Measurements from ENCODE around the gene HRC.

HRC gene

GRCh38 chr19:49160450-49161189 lies 5.4 kb upstream of the HRC start:
- DNase-seq, result no peak

- peak in 3 of 6 experiments; percentile 6 to 33 (median 12) for DNase-seq
Observed at GRCh38 chr19:49157445-49158224, 2.4 kb upstream of the HRC start, which contains the start of gene TRPM4. Gene TRPM4 (plus strand): TSS chr19:49157792. CDS start chr19:49157867, 75 bp downstream.

- DNase-seq, result no peak
Observed at GRCh38 chr19:49155820-49156346, 687 bp upstream of the HRC start.

- DNase-seq, result no peak
Observed at GRCh38 chr19:49154279-49154678, 917 bp downstream of the HRC start.

- DNase-seq, result no peak
Observed at GRCh38 chr19:49153167-49153809, 1.9 kb downstream of the HRC start.

- no peak for DNase-seq
Observed at GRCh38 chr19:49152119-49152550, 3.1 kb downstream of the HRC start.

GRCh38 chr19:49151267-49152118 lies 3.7 kb downstream of the HRC start:
- peak in 5 of 6 experiments; percentile 12 to 45 (median 22) for DNase-seq

GRCh38 chr19:49150944-49151243 lies 4.3 kb downstream of the HRC start:
- DNase-seq, result no peak

- DNase-seq, result peak in 3 of 6 experiments; percentile 7 to 45 (median 23)
Observed at GRCh38 chr19:49150106-49150943, 4.9 kb downstream of the HRC start.

- DNase-seq, result no peak
Observed at GRCh38 chr19:49149652-49150105, 5.5 kb downstream of the HRC start.

- DNase-seq, result peak; percentile 28 to 80 (median 58)
Observed at GRCh38 chr19:49148784-49149651, 6.2 kb downstream of the HRC start.

GRCh38 chr19:49148044-49148682 lies 7.0 kb downstream of the HRC start:
- no peak for DNase-seq

- peak in 1 of 6 experiments; percentile 32 for DNase-seq
Observed at GRCh38 chr19:49146408-49146770, 8.8 kb downstream of the HRC start.

- DNase-seq, result peak; percentile 55 to 82 (median 74)
Observed at GRCh38 chr19:49145573-49146407, 9.4 kb downstream of the HRC start.

GRCh38 chr19:49142866-49143335 lies 12.3 kb downstream of the HRC start:
- peak in 5 of 6 experiments; percentile 12 to 37 (median 34) for DNase-seq

- no peak for DNase-seq
Observed at GRCh38 chr19:49141352-49141751, 13.8 kb downstream of the HRC start.

GRCh38 chr19:49140951-49141350 lies 14.2 kb downstream of the HRC start:
- DNase-seq, result no peak

- DNase-seq, result no peak
Observed at GRCh38 chr19:49136771-49137171, 18.4 kb downstream of the HRC start.

GRCh38 chr19:49135686-49136085 lies 19.5 kb downstream of the HRC start:
- no peak for DNase-seq
